Right lobe of liver (tissue), 6 donors: ENCODE measurements around the gene BCL6. TPM values are rescaled to one million over a fixed set of nuclear protein-coding genes. Genes with fewer than 3 reads are reported as not detected.

ENCODE experiments used
- ATAC-seq, 4 donors: fragments of 200-7000 bp; cut with Tn5 transposase; one replicate each; pipeline ENCODE4 v1.9.1; 2020; ENCODE audit warnings: mild to moderate bottlenecking in 4 of 4, moderate library complexity in 4 of 4
- DNase-seq, 3 donors: peaks; one replicate each; pipeline ENCODE4 v3.0.0-alpha.2; 2020
- H3K27ac ChIP-seq, 3 donors: fragments of 200-600 bp; one replicate each; pipeline ENCODE4 v1.8.0; 2022
- H3K27me3 ChIP-seq, 2 donors: fragments of 200-600 bp; one replicate each; pipeline ENCODE4 v1.8.0; 2022
- H3K36me3 ChIP-seq, 4 donors: fragments of 200-600 bp; sonication (generic) in 1 of 4; one replicate each; pipeline versions ENCODE4 v1.5.1 to v1.8.0; 2017 to 2022; ENCODE audit warnings: control low read depth in 1 of 4
- H3K4me1 ChIP-seq, 4 donors: fragments of 200-600 bp; sonication (generic) in 1 of 4; one replicate each; pipeline versions ENCODE4 v1.5.1 to v1.8.0; 2017 to 2022; ENCODE audit warnings: control low read depth in 1 of 4
- H3K4me3 ChIP-seq, 3 donors: fragments of 200-600 bp; one replicate each; pipeline ENCODE4 v1.8.0; 2022
- H3K9me3 ChIP-seq, 4 donors: fragments of 200-600 bp; sonication (generic) in 1 of 4; one replicate each; pipeline versions ENCODE4 v1.5.1 to v1.8.0; 2017 to 2022; ENCODE audit warnings: control low read depth in 1 of 4
- POLR2A ChIP-seq: fragments of 450-650 bp; IDR thresholded peaks from one replicate; pipeline ENCODE4 v1.6.1; 2017; ENCODE audit warnings: antibody characterized with exemption, mild to moderate bottlenecking
- whole genome bisulfite sequencing: methylation state at CpG from one replicate; pipeline ENCODE4 v1.1.6; 2018; ENCODE audit warnings: low coverage, low lambda C conversion rate; ENCODE audit not compliant: insufficient coverage; ENCODE audit errors: missing lambda C conversion rate; 5-methylcytosine and 5-hydroxymethylcytosine counted together
- intact Hi-C, 2 donors: fragments of 100-400 bp; cut with DNase I; formaldehyde crosslinking; loops; one replicate each; pipeline versions ENCODE4 v1.11.2 to v1.14.1; 2022
- total RNA-seq, 6 experiments: library from RNA; depleted of rRNA in 2 of 6; stranded (reverse); fragments of >200 nt in 2 of 6; fragmentation: NEBNext Ultra II Directional in 3 of 6; extraction: Animal tissue kit (Norgen Biotek cat#: 25700) in 3 of 6; gene quantifications; one replicate each; pipeline versions ENCODE4 v1.1.0 to v1.2.4, GENCODE V29; 2016 to 2023
- TF ChIP-seq, protein P1 (sequence below), 4 donors: fragments of 200-600 bp in 3 of 4; fragments of 450-650 bp in 1 of 4; IDR thresholded peaks; one replicate each; pipeline versions ENCODE4 v1.5.1 to v1.8.0; 2016 to 2022; ENCODE audit warnings: antibody characterized with exemption in 4 of 4, mild to moderate bottlenecking in 2 of 4
- donor health status: DM: no; HTN: yes; CAD: no.
- donor health status: DM: no; HTN: no; CAD: no.
- donor health status: DM: no; HTN: no; CAD: no.
- donor health status: DM: no; HTN: yes; CAD: no.
- donor health status: DM: no; HTN: yes; CAD: no.

BCL6 gene
- total RNA-seq, 6 experiments from 2014 or later = 29.1 to 67.5 (median 41.8) TPM

DNA sequence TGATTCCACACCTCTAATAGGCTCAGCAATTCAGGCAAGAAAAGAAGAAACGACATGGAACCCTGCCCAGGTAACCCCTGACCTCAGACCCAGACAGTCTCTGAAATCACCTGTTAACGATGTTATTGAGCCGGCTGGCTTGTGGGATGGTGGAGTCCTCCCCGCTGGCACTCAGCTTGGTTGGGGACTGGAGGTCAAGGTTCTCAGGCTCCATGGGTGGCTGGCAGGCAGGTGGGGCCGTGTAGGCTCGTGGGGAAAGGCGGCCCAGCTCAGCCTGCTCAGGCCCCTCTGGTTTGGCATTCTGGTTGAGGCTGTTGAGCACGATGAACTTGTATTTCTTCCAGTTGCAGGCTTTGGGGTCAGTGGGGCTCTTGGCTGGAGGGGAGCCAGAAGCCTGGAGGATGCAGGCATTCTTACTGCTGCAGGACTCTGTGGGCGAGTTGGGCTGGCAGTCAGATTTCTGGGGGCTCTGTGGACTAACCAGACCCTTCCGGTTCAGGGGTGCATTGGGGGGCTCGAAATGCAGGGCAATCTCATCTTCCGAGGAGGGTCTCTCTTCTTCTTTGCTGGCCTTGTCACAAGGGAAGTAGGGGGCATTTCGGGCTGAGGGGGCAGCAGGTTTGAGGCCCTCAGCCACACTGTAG, 16.2 kb downstream of the BCL6 start:
- H3K27me3 ChIP-seq = no peaks in the 10 kb centered on the region
- no peak overlapping the region for H3K27ac ChIP-seq
- DNase-seq = no peak
- WGBS = 41% methylated on average over 6 of the region's 13 CpGs
- intact Hi-C loops = no loop called here
- peaks cover 0 to 17% (median 0%) of the 10 kb centered on the region in 4 donors for H3K4me1 ChIP-seq
- TF ChIP-seq POLR2A = no peak
- TF ChIP-seq, protein P1, sequence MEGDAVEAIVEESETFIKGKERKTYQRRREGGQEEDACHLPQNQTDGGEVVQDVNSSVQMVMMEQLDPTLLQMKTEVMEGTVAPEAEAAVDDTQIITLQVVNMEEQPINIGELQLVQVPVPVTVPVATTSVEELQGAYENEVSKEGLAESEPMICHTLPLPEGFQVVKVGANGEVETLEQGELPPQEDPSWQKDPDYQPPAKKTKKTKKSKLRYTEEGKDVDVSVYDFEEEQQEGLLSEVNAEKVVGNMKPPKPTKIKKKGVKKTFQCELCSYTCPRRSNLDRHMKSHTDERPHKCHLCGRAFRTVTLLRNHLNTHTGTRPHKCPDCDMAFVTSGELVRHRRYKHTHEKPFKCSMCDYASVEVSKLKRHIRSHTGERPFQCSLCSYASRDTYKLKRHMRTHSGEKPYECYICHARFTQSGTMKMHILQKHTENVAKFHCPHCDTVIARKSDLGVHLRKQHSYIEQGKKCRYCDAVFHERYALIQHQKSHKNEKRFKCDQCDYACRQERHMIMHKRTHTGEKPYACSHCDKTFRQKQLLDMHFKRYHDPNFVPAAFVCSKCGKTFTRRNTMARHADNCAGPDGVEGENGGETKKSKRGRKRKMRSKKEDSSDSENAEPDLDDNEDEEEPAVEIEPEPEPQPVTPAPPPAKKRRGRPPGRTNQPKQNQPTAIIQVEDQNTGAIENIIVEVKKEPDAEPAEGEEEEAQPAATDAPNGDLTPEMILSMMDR (IDR thresholded peaks at IDR 0.05) = no peak
- H3K4me3 ChIP-seq = no peak overlapping the region
- no peaks in the 10 kb centered on the region for H3K9me3 ChIP-seq
- peaks cover 34 to 99% (median 71%) of the 10 kb centered on the region in 4 donors for H3K36me3 ChIP-seq
- peak; percentile 21 to 75 (median 60) for ATAC-seq

DNA sequence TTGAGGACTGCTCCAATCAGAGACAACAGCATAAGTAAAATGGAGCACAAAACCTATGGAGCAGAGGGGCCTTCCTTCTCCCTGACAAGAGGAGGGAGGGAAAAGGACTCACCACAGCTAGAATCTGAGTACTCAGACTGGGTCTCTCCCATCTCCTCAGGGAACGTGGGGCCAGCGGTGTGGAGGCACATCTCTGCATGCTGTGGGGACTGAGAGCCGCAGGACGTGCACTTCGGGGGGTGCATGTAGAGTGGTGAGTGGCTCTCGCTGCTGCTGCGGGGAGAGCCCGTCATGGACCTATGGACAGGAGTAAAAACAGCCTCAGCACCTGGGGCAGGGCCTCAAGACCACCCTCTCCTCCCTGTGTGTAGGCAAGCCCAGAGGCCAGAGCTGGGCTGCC, 17.0 kb downstream of the BCL6 start:
- Histone ChIP-seq H3K4me1 (peaks cover 0 to 12% (median 0%) of the 10 kb centered on the region in 4 donors), H3K36me3 (peaks cover 34 to 100% (median 70%) of the 10 kb centered on the region in 4 donors), H3K27me3 (no peaks in the 10 kb centered on the region), H3K4me3 (no peak overlapping the region), H3K9me3 (no peaks in the 10 kb centered on the region), H3K27ac (no peak overlapping the region)
- intact Hi-C loops = no loop called here
- ATAC-seq = no peak
- 92% methylated on average over 8 of the region's 8 CpGs for WGBS
- no peak for TF ChIP-seq POLR2A
- TF ChIP-seq, protein P1 (IDR thresholded peaks at IDR 0.05) = no peak
- no peak for DNase-seq

DNA sequence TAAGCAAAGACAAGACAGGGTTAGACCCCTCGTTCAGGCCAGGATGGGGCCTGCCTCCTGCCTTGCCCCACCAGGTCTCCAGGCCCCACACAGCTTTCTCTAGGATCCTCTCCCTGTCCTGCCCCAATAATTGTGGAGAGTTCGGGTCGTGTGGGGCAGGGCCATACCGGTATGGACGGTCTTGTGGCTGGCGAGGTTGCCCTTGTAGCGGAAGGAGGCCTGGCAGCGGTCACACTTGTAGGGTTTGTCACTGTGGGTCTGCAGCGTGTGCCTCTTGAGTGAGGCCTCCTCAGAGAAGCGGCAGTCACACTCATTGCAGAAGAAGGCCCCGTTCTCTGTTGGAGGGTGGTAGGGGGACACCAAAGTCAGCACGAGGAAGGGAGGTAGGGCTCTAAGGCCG, 18.7 kb downstream of the BCL6 start:
- H3K4me1 ChIP-seq = peaks cover 0 to 17% (median 0%) of the 10 kb centered on the region in 4 donors
- peaks cover 30 to 100% (median 71%) of the 10 kb centered on the region in 4 donors for H3K36me3 ChIP-seq
- no peak overlapping the region for H3K27ac ChIP-seq
- no peaks in the 10 kb centered on the region for H3K9me3 ChIP-seq
- no peaks in the 10 kb centered on the region for H3K27me3 ChIP-seq
- no peak for ATAC-seq
- WGBS = 92% methylated on average over 3 of the region's 13 CpGs
- H3K4me3 ChIP-seq = no peak overlapping the region
- TF ChIP-seq, protein P1 (IDR thresholded peaks at IDR 0.05) = no peak
- TF ChIP-seq POLR2A = no peak
- intact Hi-C loops = no loop called here
- no peak for DNase-seq

GRCh38 chr3:187725653-187726370, 19.5 kb downstream of the BCL6 start:
- Histone ChIP-seq H3K36me3 (peaks cover 30 to 99% (median 66%) of the 10 kb centered on the region in 4 donors), H3K4me3 (no peak overlapping the region), H3K9me3 (no peaks in the 10 kb centered on the region), H3K4me1 (peaks cover 0 to 23% (median 3%) of the 10 kb centered on the region in 4 donors), H3K27me3 (no peaks in the 10 kb centered on the region), H3K27ac (no peak overlapping the region)
- no peak for TF ChIP-seq POLR2A
- TF ChIP-seq, protein P1 (IDR thresholded peaks at IDR 0.05) = no peak
- WGBS = 87% methylated on average over 6 of the region's 7 CpGs
- intact Hi-C loops = no loop called here
- ATAC-seq (no peak), DNase-seq (no peak)
